AG08395 (cell line): Measurements from ENCODE around the gene ARSG.

Experiments used
- DNase-seq: peaks from one replicate; pipeline ENCODE4 v3.0.0; 2012; ENCODE audit warnings: mixed read lengths, low spot score

ARSG gene

DNA sequence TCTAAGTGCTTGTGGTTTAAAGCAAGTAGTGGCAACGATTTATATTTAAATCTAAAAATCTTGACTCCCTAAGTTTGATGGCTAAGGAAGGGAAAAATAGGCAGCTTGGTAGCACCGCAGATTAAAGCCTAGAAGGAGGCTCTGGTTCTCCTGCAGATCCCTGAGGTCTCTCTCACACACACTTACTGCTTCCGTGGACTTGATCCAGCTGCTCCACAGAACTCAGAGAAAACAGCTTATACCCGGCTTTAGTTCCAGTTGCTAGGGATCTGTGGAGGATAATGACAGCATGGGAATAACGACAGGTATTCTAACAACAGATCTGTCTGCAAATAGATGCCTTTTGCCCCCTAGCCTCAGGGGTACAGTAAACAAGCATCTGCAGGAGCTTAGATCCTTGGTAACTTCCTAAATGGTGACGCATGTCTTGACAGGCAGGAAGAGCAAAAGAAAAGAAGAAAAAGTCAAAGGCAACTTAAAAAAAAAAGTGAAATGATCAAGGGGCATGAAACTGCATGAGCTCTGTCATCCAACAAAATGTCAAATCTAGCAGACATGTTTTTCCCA, 161.5 kb downstream of the ARSG start:
- DNase-seq = no peak

DNA sequence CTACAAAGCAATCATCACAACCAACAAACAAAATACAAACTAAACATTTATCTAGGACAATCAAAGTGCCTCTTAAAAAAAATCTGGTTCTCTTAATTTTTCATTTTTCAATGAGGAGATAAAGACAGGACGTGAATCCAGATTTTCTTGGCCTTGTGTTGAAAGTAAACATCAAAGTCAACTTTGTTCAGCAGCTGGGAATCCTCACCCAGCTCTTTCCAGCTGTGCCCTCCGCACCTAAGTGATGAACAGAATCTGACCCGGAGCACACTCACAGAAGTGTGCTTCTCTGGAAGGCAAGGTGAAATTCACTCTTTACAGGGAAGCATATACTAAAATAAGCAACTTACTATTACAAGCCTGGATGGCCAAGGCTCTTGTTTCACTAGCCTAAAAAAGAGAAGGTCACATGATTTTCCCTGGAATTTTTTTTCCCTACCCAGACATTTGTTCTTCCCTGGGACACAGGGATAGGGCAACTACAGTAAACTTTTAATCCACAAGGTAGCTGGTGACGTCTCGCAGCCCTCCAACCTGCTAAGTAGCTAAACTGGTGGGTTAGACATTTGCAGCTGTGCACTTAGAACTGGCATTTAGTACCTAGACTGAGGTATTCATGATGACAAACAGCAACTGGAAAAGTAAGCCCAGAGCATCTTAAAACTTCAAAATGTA, 162.8 kb downstream of the ARSG start:
- no peak for DNase-seq

DNA sequence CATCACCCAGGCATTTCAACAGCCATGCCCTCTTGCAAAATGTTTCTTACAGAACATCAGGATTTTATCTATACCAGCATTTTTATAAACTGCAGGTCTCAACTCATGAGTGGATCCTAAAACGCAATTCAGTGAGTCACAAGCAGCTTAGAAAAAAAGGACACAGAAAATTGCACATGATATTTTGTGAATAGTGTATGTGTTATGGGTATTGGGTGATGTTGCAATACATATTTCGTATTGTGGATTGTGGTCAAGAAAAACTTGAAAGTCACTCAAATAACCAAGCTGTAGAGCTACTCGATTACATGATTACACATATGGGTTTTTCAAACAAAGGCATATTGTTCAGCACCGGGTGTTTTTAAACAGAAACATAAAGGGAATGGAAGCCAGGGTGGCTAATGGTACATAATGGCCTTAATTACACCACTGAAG, 164.6 kb downstream of the ARSG start:
- DNase-seq = peak; percentile 50

DNA sequence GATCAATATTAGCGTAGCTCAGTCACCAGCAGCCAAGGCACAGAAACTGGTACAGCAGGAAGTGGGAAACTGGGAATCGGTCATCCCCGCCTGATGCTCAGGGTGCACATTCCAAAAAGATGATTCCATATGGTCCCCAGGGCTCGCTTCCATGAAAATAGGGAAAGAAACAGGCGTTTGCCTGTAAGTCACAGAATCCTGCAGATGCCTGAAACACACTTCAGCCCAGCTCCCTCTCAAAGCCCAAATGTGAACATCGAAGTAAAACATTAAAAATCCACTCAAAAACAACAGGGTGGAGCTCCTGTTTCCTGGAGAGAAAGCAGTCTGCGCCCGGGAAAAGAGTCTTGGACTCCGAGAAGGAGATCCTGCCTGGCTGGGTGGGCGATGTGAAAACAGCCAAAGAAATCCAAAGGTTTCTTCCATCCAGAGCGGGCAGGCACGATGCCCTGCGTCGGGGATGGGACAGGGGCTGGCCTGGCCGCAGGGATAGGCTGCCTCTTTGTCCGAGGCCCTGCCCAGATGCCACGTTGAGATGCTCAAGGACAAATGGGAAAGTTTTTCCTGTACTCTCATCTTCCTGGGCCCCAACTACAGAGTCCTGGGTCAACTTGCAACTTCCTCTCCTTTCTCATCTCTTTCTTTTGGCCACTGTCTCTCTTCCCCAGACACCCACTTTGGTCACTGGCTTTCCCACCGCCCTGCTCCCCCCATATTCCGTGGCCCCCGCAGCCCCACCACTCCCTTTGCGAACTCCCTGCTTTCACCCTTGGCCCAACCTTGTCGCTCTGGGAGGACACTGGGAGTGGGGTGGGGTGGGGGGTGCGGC, 165.3 kb downstream of the ARSG start:
- DNase-seq = peak; percentile 83

DNA sequence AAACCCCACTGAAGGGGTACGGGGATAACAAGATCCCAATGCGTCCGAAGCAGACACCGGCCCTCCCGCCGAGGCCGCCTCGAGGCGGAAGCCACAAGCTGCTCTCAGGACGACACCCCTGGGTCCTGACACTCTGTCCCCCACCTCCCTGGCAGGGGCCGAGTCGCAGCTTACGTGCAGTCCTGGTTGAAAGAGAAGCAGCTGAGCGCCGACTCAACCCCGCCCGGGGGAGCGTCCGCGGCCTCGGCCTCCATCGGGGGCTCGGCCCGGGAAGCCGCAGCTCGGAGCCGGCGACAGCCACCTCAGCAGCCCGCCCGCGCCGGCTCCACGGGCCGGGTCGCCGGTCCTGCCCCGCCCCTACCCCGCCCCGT, 165.9 kb downstream of the ARSG start, which contains the start of gene WIPI1:
Gene WIPI1, minus strand, starts transcription at position 329 of the 371 bp plus-strand sequence. Its CDS starts 75 bp downstream, at position 254.
- peak; percentile 3 for DNase-seq

DNA sequence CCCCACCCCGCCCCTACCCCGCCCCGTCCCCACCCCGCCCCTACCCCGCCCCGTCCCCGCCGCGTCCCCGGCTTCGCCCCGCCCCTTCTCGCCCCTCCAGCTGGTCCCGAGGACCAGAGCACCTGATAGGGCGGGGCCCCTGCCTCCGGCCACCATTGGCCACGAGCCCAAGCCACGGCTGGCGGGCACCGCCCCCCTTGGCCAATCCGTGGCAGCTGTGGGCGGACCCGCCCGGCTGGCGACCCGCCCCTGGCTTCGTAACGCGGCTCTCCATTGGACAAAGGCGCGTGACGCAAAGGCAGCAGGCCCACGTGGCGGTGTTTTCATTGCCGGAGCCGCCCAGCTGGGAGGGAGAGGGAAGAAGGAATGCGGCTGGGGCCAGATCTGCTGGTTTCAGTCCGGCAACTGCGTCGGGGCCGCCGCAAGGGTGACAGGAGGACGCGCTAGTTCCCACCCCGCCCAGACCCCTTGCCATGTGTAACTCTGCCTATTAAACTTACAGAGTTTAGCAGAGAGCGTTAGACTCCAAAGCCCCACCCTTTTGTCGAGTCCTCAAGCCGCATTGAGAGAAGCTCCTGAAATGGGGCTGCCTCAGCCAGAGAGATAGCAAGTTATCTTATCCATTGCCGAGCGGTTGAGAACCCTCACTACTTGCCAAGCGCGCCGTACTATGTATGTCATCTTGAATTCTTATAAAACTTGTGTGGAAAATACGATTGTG, 166.4 kb downstream of the ARSG start:
- DNase-seq = peak; percentile 98

DNA sequence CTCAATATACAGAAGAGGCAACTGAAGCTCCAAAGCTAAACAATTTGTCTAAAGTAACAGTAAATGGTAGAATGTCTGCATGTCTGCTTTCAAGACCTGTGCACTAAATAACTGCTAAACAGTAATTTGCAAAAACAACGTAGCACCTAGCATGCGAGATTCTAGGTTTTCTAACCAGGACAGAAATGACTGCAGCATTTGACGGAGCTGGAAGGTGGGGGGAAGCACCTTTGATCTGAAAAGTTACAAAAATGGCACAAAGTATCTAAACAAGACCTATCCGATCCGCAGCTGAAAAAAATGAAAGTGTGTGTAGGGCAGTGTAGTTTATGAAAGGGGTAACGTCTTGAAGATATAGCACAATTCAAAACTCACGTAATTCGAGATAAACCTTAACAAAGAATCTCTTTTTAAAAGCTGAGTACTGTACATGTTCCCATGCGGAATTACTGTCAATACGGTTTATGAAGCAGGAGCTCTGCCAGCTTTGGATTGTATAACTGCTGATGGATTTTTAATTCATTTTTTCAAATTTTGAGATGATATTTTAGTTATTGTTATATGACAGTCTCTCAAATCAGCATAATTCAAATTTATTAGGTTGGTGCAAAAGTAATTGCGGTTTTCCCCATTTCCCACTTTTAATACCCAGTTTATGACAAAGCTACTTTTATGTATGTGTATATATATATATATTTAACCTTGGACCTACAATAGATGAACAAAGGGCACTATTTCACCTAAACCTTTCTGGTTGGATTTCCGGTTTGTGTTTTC, 167.2 kb downstream of the ARSG start:
- DNase-seq = no peak

DNA sequence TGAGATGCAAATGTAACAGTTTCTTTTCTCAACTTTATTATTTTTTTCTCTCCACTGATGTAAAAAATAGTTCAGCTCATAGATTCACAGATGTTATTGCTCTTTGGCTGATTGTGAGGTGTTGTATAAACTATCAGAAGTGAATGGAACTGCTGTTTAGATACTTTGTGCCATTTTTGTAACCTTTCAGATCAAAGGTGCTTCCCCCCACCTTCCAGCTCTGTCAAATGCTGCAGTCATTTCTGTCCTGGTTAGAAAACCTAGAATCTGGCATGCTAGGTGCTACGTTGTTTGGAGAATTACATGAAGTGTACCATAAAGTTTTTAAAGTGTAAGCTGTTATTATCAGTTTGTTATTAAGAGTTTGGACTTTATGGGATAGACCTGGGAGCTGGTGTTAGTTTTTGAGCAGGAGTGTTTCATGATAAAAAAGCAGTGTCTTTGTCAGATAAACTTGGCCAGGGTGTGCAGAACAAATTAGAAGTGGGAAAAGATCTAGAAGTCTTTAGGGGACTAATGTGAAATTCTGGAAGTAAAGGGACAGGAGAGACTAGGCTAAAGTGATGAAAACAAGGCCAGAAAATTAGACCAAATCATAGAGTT, 167.8 kb downstream of the ARSG start:
- DNase-seq = no peak

DNA sequence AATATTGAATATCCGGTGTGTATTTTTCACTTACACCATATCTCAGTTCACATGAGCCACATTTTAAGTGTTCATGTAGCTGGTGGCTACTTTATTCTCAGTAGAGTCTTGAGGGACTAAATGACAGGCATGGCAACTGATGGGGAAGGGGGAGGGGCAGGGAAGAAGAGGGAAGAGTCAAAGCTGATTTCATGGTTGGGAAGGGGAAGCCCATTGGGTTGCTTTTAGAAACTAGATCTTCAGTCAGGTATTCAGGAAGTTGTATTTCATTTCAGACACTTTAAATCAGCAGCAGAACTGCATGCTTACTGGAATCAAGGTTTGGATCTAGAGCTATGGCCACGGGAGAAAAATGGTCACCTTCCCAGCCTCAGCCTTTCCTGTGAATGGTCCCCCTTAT, 168.9 kb downstream of the ARSG start:
- DNase-seq = no peak

DNA sequence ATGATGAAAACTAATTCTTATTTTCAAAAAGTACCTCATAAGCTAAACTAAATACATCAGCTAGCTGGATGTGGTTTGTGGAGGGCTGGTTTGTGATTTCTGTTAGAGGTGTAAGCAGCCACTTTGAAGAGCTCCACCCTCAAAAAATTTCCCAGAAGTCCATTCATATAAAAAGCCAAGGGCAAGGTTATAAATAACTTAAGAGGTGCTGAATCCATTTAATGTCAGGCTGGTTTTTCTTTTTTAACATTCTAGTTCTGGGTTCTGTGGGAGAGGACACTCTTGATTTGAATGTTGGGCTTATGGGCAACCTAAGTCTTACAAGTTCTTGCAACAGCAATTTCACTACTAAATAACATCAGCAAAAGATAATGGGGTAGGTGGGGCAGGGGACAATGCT, 169.4 kb downstream of the ARSG start:
- DNase-seq = no peak

DNA sequence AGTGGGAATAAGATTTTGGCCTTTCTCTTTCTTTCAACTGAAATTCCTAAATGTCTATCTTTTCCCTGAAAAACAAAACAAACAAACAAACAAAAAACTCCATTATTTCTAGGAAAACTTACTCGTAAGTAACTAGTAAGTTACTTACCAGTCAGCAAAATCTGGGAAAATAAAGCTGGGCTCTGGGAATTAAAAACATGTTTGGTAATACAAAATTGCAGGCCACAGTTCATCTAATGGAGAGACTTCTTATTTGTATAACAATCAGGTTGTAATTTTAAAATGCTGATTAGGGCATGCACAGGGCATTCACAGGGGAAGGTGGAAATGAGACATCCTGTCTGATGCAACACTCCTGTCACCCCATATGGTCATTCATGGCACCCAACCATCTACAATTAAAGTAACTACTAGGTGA, 169.8 kb downstream of the ARSG start:
- DNase-seq = no peak

DNA sequence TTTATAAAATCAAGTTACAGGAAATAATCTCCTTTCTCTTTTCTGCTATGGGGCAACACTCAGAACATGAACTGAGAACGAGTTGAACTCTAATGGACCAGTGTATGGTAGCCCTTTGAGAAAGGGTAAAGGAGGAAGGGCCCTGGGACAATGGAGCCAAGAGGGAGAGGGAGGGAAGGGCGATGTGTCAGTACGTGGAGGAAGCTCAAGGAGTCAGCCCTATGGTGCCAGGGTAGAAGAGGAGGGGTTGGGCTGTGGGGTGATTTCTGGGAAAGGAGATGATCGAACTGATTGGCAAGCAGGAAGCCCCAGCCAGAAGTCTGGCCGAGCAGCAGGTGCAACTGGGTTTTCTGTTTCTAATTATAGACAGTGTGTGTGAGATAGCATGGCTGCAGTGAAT, 170.3 kb downstream of the ARSG start:
- no peak for DNase-seq

DNA sequence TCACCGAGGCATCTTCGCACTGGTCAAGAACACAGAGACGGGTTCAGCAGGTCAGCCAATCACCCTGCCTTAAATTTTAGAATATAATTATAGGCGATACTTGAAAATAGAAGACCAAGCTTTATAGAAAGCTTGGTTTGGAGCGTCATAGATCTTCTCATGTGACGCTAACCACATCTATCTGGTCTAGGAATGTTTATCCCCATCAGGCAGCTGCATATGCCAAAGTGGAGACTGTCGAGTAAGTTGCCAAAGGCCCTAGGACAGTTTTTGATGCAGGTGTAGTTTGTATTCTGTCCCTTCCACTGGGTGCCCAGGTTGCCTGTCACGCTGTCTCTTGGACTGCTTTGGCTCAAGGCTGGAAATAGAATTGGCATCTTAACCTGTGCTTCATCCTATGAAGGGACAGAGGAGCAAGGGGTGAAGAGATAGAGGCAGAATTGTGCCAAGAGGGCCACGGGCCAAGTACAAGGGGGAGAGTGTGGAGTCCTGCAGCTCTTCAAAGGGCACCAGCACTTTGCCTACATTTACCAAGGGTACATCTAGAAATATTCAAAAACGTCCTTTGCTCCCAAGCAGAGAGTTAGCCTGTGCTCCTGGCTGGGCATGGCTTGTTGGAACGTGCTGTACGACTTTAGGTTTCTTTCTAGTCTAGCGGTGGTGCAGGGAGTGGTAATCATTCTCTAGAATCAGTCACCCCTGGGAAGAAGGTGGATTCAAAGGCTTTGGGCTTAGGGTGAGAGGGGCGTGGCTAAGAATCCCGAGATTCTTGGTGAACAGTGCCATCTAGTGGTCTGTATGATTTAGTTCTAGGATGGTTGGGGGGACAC, 171.3 kb downstream of the ARSG start:
- peak; percentile 76 for DNase-seq

DNA sequence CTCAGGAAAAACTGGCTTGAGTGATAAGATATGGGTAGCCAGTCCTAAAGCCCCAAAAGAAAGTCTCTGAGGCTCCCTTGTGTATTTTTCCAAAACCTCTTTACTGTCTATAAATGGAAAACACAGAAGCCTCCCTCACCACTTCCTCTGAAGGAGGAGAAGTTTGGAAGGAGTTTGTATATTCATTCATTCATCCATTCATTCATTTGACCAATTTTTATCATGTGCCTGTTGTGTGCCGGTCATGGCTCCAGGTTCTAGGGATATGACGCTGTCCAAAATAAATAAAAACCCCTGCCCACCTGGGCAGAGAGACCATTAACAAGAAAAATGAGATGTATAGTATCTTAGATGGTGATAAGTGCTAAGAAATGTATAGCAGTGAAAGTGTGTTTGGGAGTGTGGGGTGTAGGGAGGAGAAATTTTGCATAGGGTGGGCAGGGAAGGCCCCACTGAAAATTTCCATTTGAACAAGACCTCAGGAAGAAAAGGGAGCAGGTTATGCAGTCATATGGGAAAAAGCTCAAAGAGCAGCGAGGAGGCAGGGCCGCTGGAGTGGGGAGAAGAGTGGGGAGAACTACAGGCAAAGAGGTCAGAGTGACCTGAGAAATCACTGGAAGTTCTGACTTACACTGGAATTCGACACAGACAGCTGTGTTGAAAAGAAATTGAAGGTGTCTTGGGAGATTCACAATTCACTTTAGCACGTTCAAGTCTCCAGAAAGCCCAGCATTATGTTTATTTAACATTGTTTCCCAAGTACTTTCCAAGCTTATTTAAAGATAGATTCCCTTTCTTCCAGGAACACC, 172.1 kb downstream of the ARSG start:
- DNase-seq = no peak

DNA sequence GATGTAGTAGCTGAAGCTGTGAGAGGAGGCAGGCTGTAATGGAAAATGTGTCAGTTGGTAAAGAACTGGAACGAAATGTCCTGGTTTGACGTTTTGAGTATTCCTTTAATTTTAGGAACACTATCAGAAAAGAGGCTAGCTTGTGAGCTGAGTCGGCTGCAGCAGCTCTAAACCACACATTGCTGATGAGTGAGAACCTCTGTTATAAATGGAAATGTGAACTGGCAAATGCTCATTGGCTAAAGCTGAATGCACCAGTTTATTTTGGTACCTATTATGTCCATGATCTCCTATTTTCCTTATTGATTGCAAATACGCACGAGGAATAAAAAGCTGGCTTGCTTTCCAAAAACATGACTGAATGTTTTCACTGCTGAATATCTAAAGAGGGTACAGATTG, 177.0 kb downstream of the ARSG start:
- peak; percentile 4 for DNase-seq

DNA sequence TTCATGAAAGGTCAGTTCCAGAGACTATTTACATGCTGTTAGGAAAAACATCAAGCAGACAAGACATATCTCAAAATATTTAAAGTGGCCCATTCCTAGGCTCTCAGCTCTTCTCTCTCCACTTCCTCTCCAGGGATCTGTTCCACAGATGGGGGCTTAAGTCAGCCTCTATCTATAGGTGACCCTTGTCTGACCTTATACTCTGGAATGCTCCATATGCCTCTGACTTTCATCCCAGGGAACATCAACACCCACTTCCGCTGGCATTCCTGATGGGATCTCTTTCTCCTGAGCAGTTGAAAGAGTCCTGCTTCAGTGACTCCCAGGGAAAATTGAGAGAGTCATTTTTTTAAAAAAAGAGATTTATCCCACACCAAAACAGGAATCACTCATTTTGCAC, 177.5 kb downstream of the ARSG start:
- no peak for DNase-seq
